ENCODE measurements around the gene PEX11A. TPM values are rescaled to one million over a fixed set of nuclear protein-coding genes. Genes with fewer than 3 reads are reported as not detected.
"Not testable (repeated sequence)": the region's sequence is repeated elsewhere in the genome, so short reads cannot be mapped to it uniquely, and the experiment has no call there.

PEX11A gene
- total and polyA plus RNA-seq, 2 donors (not counting 1 experiment from before 2014, with no cell fraction given): 0.78 to 2.4 TPM

DNA sequence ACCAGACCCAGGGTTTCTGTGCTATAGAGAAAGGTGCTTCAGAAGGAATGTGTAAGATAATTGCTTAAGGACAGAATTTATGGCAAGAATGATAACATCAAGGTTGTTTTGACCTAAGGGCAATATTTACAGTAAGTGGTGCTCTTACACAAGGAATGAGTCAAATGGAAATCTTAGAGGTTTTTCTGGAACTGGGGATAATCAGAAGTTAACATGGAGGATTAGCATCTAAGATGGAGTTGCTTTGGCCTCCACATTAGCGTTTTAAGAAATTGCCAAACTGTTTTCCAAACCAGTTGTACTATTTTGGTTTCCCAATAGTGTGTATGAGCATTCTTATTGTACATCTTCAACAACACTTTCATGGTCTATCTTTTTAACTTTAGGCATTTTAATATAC, 3.1 kb upstream of the PEX11A start:
- Histone ChIP-seq H3K4me1 (ENCODE audit: control insufficient read depth in 2 of 2, insufficient read depth in 2 of 2, low read length in 2 of 2) (peaks cover 4 to 12% of the 10 kb centered on the region in 2 donors), H2AFZ (ENCODE audit: insufficient read depth, low read depth, low read length, poor library complexity, severe bottlenecking) (no peak overlapping the region), H3K27ac (ENCODE audit: low read length in 2 of 2) (no peak overlapping the region), H3K4me3 (ENCODE audit: control extremely low read depth in 1 of 5, extremely low read depth in 1 of 5, insufficient read depth in 1 of 5, low read depth in 2 of 5, low read length in 4 of 5) (no peak overlapping the region), H3K4me2 (replicated peaks; ENCODE audit: low read depth, low read length, poor library complexity, severe bottlenecking) (no peak overlapping the region), H4K20me1 (ENCODE audit: control insufficient read depth, insufficient read depth, low read length, poor library complexity, severe bottlenecking) (no peaks in the 10 kb centered on the region), H3K9me3 (ENCODE audit: control extremely low read depth in 1 of 3, control insufficient read depth in 2 of 3, insufficient read depth in 1 of 3, low read length in 2 of 3) (peaks cover 0 to 3% (median 0%) of the 10 kb centered on the region in 3 donors), H3K79me2 (ENCODE audit: control insufficient read depth, insufficient read depth, low read length) (no peaks in the 10 kb centered on the region), H3K36me3 (replicated peaks in 1 of 2; ENCODE audit: control extremely low read depth in 1 of 2, control insufficient read depth in 1 of 2, extremely low read depth in 1 of 2, insufficient read depth in 2 of 2, low read length in 1 of 2) (no peaks in the 10 kb centered on the region), H3K27me3 (replicated peaks in 1 of 4; ENCODE audit: control extremely low read depth in 1 of 4, control insufficient read depth in 3 of 4, insufficient read depth in 4 of 4, low read length in 3 of 4) (no peaks in the 10 kb centered on the region), H3K9ac (ENCODE audit: low read length) (no peak overlapping the region)
- no peak for ATAC-seq (ENCODE audit: low read depth)
- POLR2A ChIA-PET: no interaction called here
- DNase-seq: no peak
- H3K9me3 Mint-ChIP-seq (ENCODE audit: insufficient read depth): peaks cover 3% of the 10 kb centered on the region
- H3K4me3 Mint-ChIP-seq: no peak overlapping the region
- intact Hi-C loops (cut with micrococcal nuclease): loop anchor here (10.0 kb wide), 1 partner anchor 1241 kb away; the partner anchor contains the start of genes HDDC3 and UNC45A
- peaks cover 13% of the 10 kb centered on the region for H3K4me1 Mint-ChIP-seq
- no peak overlapping the region for H3K27ac Mint-ChIP-seq
- no peaks in the 10 kb centered on the region for H3K27me3 Mint-ChIP-seq
- no CpG with 5 or more reads among the region's 1 CpG for WGBS (ENCODE audit: insufficient coverage)
- CTCF ChIA-PET: no interaction called here
- no peak for TF ChIP-seq EZH2 (IDR thresholded peaks at IDR 0.05; ENCODE audit: borderline replicate concordance, insufficient read depth, low read depth, low read length, poor library complexity, severe bottlenecking)
- TF ChIP-seq, protein P1, sequence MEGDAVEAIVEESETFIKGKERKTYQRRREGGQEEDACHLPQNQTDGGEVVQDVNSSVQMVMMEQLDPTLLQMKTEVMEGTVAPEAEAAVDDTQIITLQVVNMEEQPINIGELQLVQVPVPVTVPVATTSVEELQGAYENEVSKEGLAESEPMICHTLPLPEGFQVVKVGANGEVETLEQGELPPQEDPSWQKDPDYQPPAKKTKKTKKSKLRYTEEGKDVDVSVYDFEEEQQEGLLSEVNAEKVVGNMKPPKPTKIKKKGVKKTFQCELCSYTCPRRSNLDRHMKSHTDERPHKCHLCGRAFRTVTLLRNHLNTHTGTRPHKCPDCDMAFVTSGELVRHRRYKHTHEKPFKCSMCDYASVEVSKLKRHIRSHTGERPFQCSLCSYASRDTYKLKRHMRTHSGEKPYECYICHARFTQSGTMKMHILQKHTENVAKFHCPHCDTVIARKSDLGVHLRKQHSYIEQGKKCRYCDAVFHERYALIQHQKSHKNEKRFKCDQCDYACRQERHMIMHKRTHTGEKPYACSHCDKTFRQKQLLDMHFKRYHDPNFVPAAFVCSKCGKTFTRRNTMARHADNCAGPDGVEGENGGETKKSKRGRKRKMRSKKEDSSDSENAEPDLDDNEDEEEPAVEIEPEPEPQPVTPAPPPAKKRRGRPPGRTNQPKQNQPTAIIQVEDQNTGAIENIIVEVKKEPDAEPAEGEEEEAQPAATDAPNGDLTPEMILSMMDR (IDR thresholded peaks at IDR 0.05): no peak

DNA sequence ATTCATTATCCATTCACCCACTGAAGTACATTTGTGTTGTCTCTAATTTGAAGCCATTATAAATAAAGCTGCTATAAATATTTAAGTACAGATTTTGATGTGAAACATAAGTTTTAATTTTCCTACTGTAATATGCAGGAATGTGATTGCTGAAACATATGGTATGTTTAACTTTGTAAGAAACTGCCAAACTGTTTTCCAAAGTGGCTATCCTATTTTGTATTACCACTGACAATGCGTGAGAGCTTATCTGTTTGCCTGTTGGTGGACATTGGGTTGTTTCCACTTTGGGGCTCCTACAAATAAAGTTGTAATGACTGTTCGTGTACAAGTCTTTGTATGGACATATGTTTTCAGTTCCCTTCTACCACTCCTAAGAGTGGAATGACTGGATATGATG, 2.5 kb upstream of the PEX11A start:
- Mint-ChIP-seq H3K27me3 (no peaks in the 10 kb centered on the region), H3K4me3 (no peak overlapping the region), H3K27ac (no peak overlapping the region), H3K4me1 (peaks cover 13% of the 10 kb centered on the region), H3K9me3 (ENCODE audit: insufficient read depth) (peaks cover 3% of the 10 kb centered on the region)
- peaks cover 4 to 12% of the 10 kb centered on the region in 2 donors for H3K4me1 ChIP-seq (ENCODE audit: control insufficient read depth in 2 of 2, insufficient read depth in 2 of 2, low read length in 2 of 2)
- H4K20me1 ChIP-seq (ENCODE audit: control insufficient read depth, insufficient read depth, low read length, poor library complexity, severe bottlenecking): no peaks in the 10 kb centered on the region
- no peak for TF ChIP-seq EZH2 (IDR thresholded peaks at IDR 0.05; ENCODE audit: borderline replicate concordance, insufficient read depth, low read depth, low read length, poor library complexity, severe bottlenecking)
- TF ChIP-seq, protein P1 (IDR thresholded peaks at IDR 0.05): no peak
- H3K79me2 ChIP-seq (ENCODE audit: control insufficient read depth, insufficient read depth, low read length): no peaks in the 10 kb centered on the region
- no peak overlapping the region for H3K4me2 ChIP-seq (replicated peaks; ENCODE audit: low read depth, low read length, poor library complexity, severe bottlenecking)
- no peak overlapping the region for H3K9ac ChIP-seq (ENCODE audit: low read length)
- H2AFZ ChIP-seq (ENCODE audit: insufficient read depth, low read depth, low read length, poor library complexity, severe bottlenecking): no peak overlapping the region
- ChIA-PET CTCF (no interaction called here), POLR2A (no interaction called here)
- peaks cover 0 to 3% (median 0%) of the 10 kb centered on the region in 3 donors for H3K9me3 ChIP-seq (ENCODE audit: control extremely low read depth in 1 of 3, control insufficient read depth in 2 of 3, insufficient read depth in 1 of 3, low read length in 2 of 3)
- H3K27me3 ChIP-seq (replicated peaks in 1 of 4; ENCODE audit: control extremely low read depth in 1 of 4, control insufficient read depth in 3 of 4, insufficient read depth in 4 of 4, low read length in 3 of 4): no peaks in the 10 kb centered on the region
- ATAC-seq (ENCODE audit: low read depth) (no peak), DNase-seq (no peak)
- no peak overlapping the region for H3K4me3 ChIP-seq (ENCODE audit: control extremely low read depth in 1 of 5, extremely low read depth in 1 of 5, insufficient read depth in 1 of 5, low read depth in 2 of 5, low read length in 4 of 5)
- no peaks in the 10 kb centered on the region for H3K36me3 ChIP-seq (replicated peaks in 1 of 2; ENCODE audit: control extremely low read depth in 1 of 2, control insufficient read depth in 1 of 2, extremely low read depth in 1 of 2, insufficient read depth in 2 of 2, low read length in 1 of 2)
- WGBS (ENCODE audit: insufficient coverage): 100% methylated on average over 1 of the region's 2 CpGs
- H3K27ac ChIP-seq (ENCODE audit: low read length in 2 of 2): no peak overlapping the region
- intact Hi-C loops (cut with micrococcal nuclease): loop anchor here (10.0 kb wide), 1 partner anchor 1242 kb away; the partner anchor contains the start of genes HDDC3 and UNC45A

DNA sequence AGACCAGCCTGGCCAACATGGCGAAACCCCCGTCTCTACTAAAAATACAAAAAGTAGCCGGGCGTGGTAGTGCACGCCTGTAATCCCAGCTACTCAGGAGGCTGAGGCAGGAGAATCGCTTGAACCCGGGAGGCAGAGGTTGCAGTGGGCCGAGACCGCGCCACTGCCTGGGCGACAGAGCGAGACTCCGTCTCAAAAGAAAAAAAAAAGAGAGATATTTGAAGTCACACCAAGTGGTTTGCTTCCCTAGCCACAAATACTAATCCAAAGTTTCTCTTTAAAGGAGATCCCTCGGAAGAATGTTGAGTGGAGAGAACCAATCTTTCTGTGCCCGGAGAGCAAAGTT, 651 bp downstream of the PEX11A start:
- H3K4me2 ChIP-seq (replicated peaks; ENCODE audit: low read depth, low read length, poor library complexity, severe bottlenecking): peak overlapping the region; percentile 92
- intact Hi-C loops (cut with micrococcal nuclease): loop anchor here (10.0 kb wide), 1 partner anchor 1245 kb away; the partner anchor contains the start of genes HDDC3 and UNC45A
- H3K27me3 ChIP-seq (replicated peaks in 1 of 4; ENCODE audit: control extremely low read depth in 1 of 4, control insufficient read depth in 3 of 4, insufficient read depth in 4 of 4, low read length in 3 of 4); H3K27ac ChIP-seq (ENCODE audit: low read length in 2 of 2); H3K9me3 Mint-ChIP-seq (ENCODE audit: insufficient read depth); POLR2A ChIA-PET; H3K27me3 Mint-ChIP-seq; DNase-seq; H3K9me3 ChIP-seq (ENCODE audit: control extremely low read depth in 1 of 3, control insufficient read depth in 2 of 3, insufficient read depth in 1 of 3, low read length in 2 of 3); CTCF ChIA-PET; H4K20me1 ChIP-seq (ENCODE audit: control insufficient read depth, insufficient read depth, low read length, poor library complexity, severe bottlenecking); H3K36me3 ChIP-seq (replicated peaks in 1 of 2; ENCODE audit: control extremely low read depth in 1 of 2, control insufficient read depth in 1 of 2, extremely low read depth in 1 of 2, insufficient read depth in 2 of 2, low read length in 1 of 2); ATAC-seq (ENCODE audit: low read depth); H3K79me2 ChIP-seq (ENCODE audit: control insufficient read depth, insufficient read depth, low read length): not testable (repeated sequence)
- peak overlapping the region; percentile 97 for H2AFZ ChIP-seq (ENCODE audit: insufficient read depth, low read depth, low read length, poor library complexity, severe bottlenecking)
- peaks cover 4 to 12% of the 10 kb centered on the region in 2 donors for H3K4me1 ChIP-seq (ENCODE audit: control insufficient read depth in 2 of 2, insufficient read depth in 2 of 2, low read length in 2 of 2)
- WGBS (ENCODE audit: insufficient coverage): 79% methylated on average over 9 of the region's 15 CpGs
- Mint-ChIP-seq H3K4me1 (peaks cover 13% of the 10 kb centered on the region), H3K4me3 (peak overlapping the region; percentile 92), H3K27ac (peak overlapping the region; percentile 4)
- H3K4me3 ChIP-seq (ENCODE audit: control extremely low read depth in 1 of 5, extremely low read depth in 1 of 5, insufficient read depth in 1 of 5, low read depth in 2 of 5, low read length in 4 of 5): peak overlapping the region; percentile 69 to 92 (median 86)
- H3K9ac ChIP-seq (ENCODE audit: low read length): peak overlapping the region; percentile 79
